Measurements from ENCODE around the gene STATH.

GRCh38 chr4:70041652-70042286 lies 46.0 kb downstream of the STATH start:
- TF ChIP-seq POLR2AphosphoS5 (IDR thresholded peaks at IDR 0.05; ENCODE audit: low read depth, low read length) (no peak), TCF7L2 (IDR thresholded peaks at IDR 0.05; ENCODE audit: low read depth, low read length) (no peak), REST (IDR thresholded peaks at IDR 0.05; ENCODE audit: insufficient read depth in 1 of 2, low read depth in 2 of 2, low read length in 1 of 2) (no peak), SIN3A (IDR thresholded peaks at IDR 0.05; ENCODE audit: borderline replicate concordance, insufficient read depth, low read depth, low read length) (no peak)
- TF ChIP-seq, protein P1, sequence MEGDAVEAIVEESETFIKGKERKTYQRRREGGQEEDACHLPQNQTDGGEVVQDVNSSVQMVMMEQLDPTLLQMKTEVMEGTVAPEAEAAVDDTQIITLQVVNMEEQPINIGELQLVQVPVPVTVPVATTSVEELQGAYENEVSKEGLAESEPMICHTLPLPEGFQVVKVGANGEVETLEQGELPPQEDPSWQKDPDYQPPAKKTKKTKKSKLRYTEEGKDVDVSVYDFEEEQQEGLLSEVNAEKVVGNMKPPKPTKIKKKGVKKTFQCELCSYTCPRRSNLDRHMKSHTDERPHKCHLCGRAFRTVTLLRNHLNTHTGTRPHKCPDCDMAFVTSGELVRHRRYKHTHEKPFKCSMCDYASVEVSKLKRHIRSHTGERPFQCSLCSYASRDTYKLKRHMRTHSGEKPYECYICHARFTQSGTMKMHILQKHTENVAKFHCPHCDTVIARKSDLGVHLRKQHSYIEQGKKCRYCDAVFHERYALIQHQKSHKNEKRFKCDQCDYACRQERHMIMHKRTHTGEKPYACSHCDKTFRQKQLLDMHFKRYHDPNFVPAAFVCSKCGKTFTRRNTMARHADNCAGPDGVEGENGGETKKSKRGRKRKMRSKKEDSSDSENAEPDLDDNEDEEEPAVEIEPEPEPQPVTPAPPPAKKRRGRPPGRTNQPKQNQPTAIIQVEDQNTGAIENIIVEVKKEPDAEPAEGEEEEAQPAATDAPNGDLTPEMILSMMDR (IDR thresholded peaks at IDR 0.05): no peak

Measured in Panc1 (cell line).